Activated T-cell treated with anti-CD3 and anti-CD28 coated beads, Interleukin-2, amount 50 U/mL, for 4 hours (primary cell): Measurements from ENCODE around the gene KCNIP2. TPM values are rescaled to one million over a fixed set of nuclear protein-coding genes. Genes with fewer than 3 reads are reported as not detected.
"Not testable (repeated sequence)": the region's sequence is repeated elsewhere in the genome, so short reads cannot be mapped to it uniquely, and the experiment has no call there.

ENCODE experiments used
- ATAC-seq, 2 donors: fragments of 200-7000 bp; cut with Tn5 transposase; one replicate each; pipeline ENCODE4 v1.10.0; 2021
- DNase-seq: peaks from one replicate; pipeline ENCODE4 v3.0.0-alpha.2; 2020
- H3K27me3 Mint-ChIP-seq: one replicate; pipeline ENCODE4 v1.8.0; 2021; ENCODE audit warnings: low read depth, mixed read lengths
- H3K36me3 Mint-ChIP-seq: one replicate; pipeline ENCODE4 v1.8.0; 2022; ENCODE audit warnings: mixed read lengths; ENCODE audit not compliant: insufficient read depth
- H3K4me1 Mint-ChIP-seq: one replicate; pipeline ENCODE4 v1.8.0; 2021; ENCODE audit warnings: low read depth, mixed read lengths
- H3K4me3 Mint-ChIP-seq: one replicate; pipeline ENCODE4 v1.8.0; 2021; ENCODE audit warnings: mild to moderate bottlenecking, moderate library complexity, mixed read lengths
- H3K9me3 Mint-ChIP-seq: one replicate; pipeline ENCODE4 v1.8.0; 2021; ENCODE audit warnings: mixed read lengths
- total RNA-seq, 3 donors: library from RNA; stranded (reverse); gene quantifications; one replicate each; pipeline ENCODE4 v1.2.1, GENCODE V29; 2021

The KCNIP2 gene
- total RNA-seq, 3 donors from 2014 or later = 0.23 to 0.63 (median 0.37) TPM

- ATAC-seq = no peak
Measured at GRCh38 chr10:101789686-101790085, 53.9 kb downstream of the KCNIP2 start.

DNA sequence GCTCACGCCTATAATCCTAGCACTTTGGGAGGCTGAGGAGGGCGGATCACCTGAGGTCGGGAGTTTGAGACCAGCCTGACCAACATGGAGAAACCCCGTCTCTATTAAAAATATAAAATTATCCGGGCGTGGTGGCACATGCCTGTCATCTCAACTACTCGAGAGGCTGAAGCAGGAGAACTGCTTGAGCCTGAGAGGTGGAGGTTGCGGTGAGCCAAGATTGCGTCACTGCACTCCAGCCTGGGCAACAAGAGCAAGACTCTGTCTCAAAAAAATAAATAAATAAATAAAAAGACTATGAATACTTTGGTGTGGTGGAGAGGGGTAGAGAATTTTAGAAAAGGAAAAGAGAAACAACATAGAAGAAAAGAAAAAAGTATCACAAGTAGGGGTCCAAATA, 54.4 kb downstream of the KCNIP2 start:
- Mint-ChIP-seq H3K4me1 (peaks cover 15% of the 10 kb centered on the region), H3K36me3 (peaks cover 38% of the 10 kb centered on the region)
- not testable (repeated sequence) for H3K4me3 Mint-ChIP-seq, DNase-seq, H3K27me3 Mint-ChIP-seq, ATAC-seq, H3K9me3 Mint-ChIP-seq

More at GRCh38 chr10:101789686-101790085, 53.9 kb downstream of the KCNIP2 start:
- H3K4me3 Mint-ChIP-seq = no peak overlapping the region
- peaks cover 39% of the 10 kb centered on the region for H3K36me3 Mint-ChIP-seq
- H3K4me1 Mint-ChIP-seq = peaks cover 10% of the 10 kb centered on the region
- H3K27me3 Mint-ChIP-seq = no peaks in the 10 kb centered on the region
- DNase-seq = no peak
- no peaks in the 10 kb centered on the region for H3K9me3 Mint-ChIP-seq

GRCh38 chr10:101785801-101786200, 57.8 kb downstream of the KCNIP2 start:
- H3K36me3 Mint-ChIP-seq = peaks cover 32% of the 10 kb centered on the region

GRCh38 chr10:101784558-101784957, 59.0 kb downstream of the KCNIP2 start:
- Mint-ChIP-seq H3K27me3 (no peaks in the 10 kb centered on the region), H3K4me3 (peak overlapping the region; percentile 99), H3K9me3 (no peaks in the 10 kb centered on the region), H3K36me3 (peaks cover 30% of the 10 kb centered on the region), H3K4me1 (peaks cover 46% of the 10 kb centered on the region)
- DNase-seq = no peak
- no peak for ATAC-seq

More at GRCh38 chr10:101785801-101786200, 57.8 kb downstream of the KCNIP2 start:
- ATAC-seq (no peak), DNase-seq (no peak)
- Mint-ChIP-seq H3K9me3 (no peaks in the 10 kb centered on the region), H3K27me3 (no peaks in the 10 kb centered on the region), H3K4me1 (peaks cover 40% of the 10 kb centered on the region), H3K4me3 (no peak overlapping the region)

- Mint-ChIP-seq H3K4me1 (peaks cover 54% of the 10 kb centered on the region), H3K36me3 (peaks cover 30% of the 10 kb centered on the region), H3K9me3 (no peaks in the 10 kb centered on the region), H3K27me3 (peaks cover 7% of the 10 kb centered on the region), H3K4me3 (peak overlapping the region; percentile 99)
- ATAC-seq (no peak), DNase-seq (no peak)
Measured at GRCh38 chr10:101783736-101784118, 59.9 kb downstream of the KCNIP2 start.

- DNase-seq (peak; percentile 78), ATAC-seq (peak; percentile 84 to 87)
- Mint-ChIP-seq H3K36me3 (peaks cover 30% of the 10 kb centered on the region), H3K4me1 (peaks cover 56% of the 10 kb centered on the region), H3K27me3 (peaks cover 12% of the 10 kb centered on the region), H3K9me3 (no peaks in the 10 kb centered on the region), H3K4me3 (peak within 1 kb of the TSS; percentile 99)
Measured at GRCh38 chr10:101782811-101783735, 60.5 kb downstream of the KCNIP2 start, which contains the start of gene NPM3. NPM3 (minus strand) TSS chr10:101783446; CDS start chr10:101783390, 56 bp downstream.

DNA sequence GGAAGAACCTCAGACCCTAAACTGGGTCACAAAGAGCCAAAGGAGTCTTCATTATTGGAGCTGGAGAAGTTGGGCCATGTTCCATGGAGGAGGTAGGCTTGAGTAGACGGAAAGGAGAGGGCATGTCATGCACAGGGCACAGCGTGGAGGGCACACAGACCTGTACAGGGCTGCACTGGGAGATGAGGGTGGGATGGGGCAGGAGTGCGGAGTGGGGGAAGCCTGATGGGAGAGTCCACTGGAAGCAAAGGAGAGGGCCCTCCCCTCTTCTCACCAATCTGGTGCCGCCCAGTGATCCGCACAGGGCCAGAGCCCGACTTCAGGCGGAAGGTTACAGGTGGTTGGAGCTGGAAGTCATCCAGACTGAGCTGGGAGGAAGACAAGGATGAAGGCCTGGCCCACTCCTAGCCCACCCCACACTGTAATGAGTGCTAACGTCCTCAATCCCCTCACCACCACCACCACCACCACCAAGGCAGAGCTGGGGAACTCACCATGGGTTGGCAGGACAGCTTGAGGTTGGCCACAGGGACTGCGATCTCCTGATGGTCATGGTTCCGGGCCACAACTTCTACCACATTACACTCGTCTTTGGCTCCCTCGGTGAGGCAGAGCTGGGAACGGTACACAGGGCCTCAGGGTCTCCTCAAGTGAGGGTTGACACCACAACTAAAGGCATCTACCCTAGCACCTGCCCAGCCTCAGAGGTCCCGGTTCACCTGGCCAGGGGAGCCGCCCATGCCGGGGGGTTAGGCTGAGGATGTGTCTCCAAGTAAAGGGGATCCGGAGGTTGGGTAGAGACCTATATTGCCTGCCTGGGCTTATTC, 61.4 kb downstream of the KCNIP2 start:
- peaks cover 30% of the 10 kb centered on the region for H3K36me3 Mint-ChIP-seq

DNA sequence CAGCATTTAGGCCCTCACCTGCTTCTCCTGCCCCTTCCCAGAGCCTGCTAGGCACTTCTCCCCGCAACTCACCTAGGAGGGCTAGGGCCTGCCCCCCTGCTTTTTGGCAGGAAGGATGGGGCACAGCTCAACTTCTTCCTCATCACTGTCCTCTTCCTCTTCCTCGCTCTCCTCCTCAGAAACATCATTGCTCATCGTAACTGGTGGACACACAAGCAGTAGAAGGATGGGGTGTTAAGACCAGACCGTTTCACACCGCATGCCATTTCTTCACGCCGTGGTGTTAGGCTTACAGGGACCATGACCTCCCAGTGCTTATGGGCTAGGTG, 62.0 kb downstream of the KCNIP2 start:
- Mint-ChIP-seq H3K4me3 (peak overlapping the region; percentile 99), H3K9me3 (no peaks in the 10 kb centered on the region), H3K36me3 (peaks cover 28% of the 10 kb centered on the region), H3K27me3 (peaks cover 26% of the 10 kb centered on the region), H3K4me1 (peaks cover 57% of the 10 kb centered on the region)
- DNase-seq (no peak), ATAC-seq (no peak)

More for the DNA sequence above, 61.4 kb downstream of the KCNIP2 start:
- DNase-seq = no peak
- H3K27me3 Mint-ChIP-seq = peaks cover 20% of the 10 kb centered on the region
- H3K9me3 Mint-ChIP-seq = no peaks in the 10 kb centered on the region
- H3K4me1 Mint-ChIP-seq = peaks cover 57% of the 10 kb centered on the region
- no peak for ATAC-seq
- peak overlapping the region; percentile 99 for H3K4me3 Mint-ChIP-seq

GRCh38 chr10:101780818-101781654, 62.6 kb downstream of the KCNIP2 start:
- Mint-ChIP-seq H3K36me3 (peaks cover 26% of the 10 kb centered on the region), H3K4me1 (peaks cover 57% of the 10 kb centered on the region), H3K4me3 (peak overlapping the region; percentile 70), H3K27me3 (peaks cover 27% of the 10 kb centered on the region), H3K9me3 (no peaks in the 10 kb centered on the region)
- ATAC-seq (peak; percentile 52 to 63), DNase-seq (peak; percentile 62)

DNA sequence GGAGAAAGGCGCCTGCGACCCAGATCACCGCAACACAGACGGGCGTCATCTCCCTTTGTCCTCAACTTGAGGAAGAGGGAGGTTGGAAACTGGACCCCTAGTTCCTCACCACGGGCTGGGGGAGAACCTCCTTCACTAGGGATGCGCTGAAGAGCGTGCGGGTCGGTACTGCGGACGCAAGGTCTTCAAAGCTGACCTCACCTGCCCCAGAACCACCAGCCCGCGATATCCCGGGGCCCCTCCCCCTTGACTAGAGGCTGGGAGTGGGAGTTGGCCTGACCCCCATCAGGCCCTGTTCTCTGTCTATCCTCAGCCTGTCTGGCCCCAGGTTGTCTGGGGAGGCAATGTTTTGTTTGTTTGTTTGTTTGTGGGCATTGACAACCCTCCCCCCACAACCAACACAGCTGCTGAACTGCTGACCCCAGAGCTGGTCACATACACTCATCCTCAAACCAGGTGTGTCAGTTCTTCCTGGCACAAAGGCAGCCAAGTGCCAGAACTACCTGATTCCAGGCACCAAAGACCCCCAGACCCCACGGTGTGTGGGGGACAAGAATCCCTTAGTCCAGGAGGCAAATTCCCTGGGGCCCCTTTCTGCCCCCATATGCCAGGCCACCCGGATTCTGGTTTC, 63.3 kb downstream of the KCNIP2 start:
- no peak for ATAC-seq
- Mint-ChIP-seq H3K4me1 (peaks cover 52% of the 10 kb centered on the region), H3K36me3 (peaks cover 19% of the 10 kb centered on the region)

DNA sequence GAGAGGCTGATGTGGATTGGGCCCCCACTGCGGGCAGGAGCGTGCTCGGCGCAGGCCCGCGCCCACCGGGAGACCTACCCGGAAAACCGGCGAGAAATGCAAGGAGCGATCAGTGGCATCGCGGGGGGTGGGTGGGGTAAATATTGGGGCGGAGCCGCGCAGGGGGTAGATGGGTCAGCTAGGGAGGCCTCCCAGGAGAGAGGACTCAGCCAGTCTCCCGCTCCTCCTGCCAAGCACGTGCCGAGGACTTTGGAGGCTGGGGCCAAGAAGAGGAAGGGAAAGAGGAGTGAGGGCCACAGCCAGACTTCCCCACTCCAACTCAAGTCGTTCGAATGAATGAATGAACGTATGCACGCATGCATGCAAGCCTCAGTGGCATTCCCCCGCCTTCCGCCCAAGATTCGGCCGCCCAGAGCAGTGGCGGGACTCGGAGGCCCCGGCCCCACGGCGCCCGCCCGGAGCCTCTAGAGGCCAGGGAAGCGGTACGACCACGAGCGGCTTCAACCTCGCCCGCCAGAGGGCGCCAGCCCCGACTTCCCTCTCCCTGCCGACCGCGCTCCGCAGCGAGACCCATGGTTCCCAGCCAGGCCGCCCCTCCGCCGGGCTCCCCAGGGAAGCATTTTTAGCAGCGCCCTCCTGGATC, 63.9 kb downstream of the KCNIP2 start:
- Mint-ChIP-seq H3K27me3 (peaks cover 34% of the 10 kb centered on the region), H3K4me1 (peaks cover 51% of the 10 kb centered on the region), H3K9me3 (no peaks in the 10 kb centered on the region), H3K36me3 (peaks cover 19% of the 10 kb centered on the region), H3K4me3 (peak overlapping the region; percentile 70)
- peak; percentile 81 for DNase-seq
- peak; percentile 51 to 55 for ATAC-seq

More for the DNA sequence above, 63.3 kb downstream of the KCNIP2 start:
- Mint-ChIP-seq H3K27me3 (peaks cover 28% of the 10 kb centered on the region), H3K4me3 (peak overlapping the region; percentile 70), H3K9me3 (no peaks in the 10 kb centered on the region)
- no peak for DNase-seq

GRCh38 chr10:101778781-101779543, 64.6 kb downstream of the KCNIP2 start:
- H3K4me1 Mint-ChIP-seq = peaks cover 48% of the 10 kb centered on the region
- no peak for DNase-seq
- peaks cover 14% of the 10 kb centered on the region for H3K36me3 Mint-ChIP-seq
- peaks cover 41% of the 10 kb centered on the region for H3K27me3 Mint-ChIP-seq
- no peaks in the 10 kb centered on the region for H3K9me3 Mint-ChIP-seq
- peak overlapping the region; percentile 70 for H3K4me3 Mint-ChIP-seq
- no peak for ATAC-seq
